Ovary (tissue), 3 donors: ENCODE results near the gene FAM72B.
"Not testable (repeated sequence)": the region's sequence is repeated elsewhere in the genome, so short reads cannot be mapped to it uniquely, and the experiment has no call there.

ENCODE experiments used
- CTCF ChIP-seq, 3 donors: fragments of 450-650 bp in 2 of 3; fragments of 200-600 bp in 1 of 3; IDR thresholded peaks; one replicate each; pipeline versions ENCODE4 v1.5.1 to v1.8.0; 2016 to 2022; ENCODE audit warnings: antibody characterized with exemption in 3 of 3, mild to moderate bottlenecking in 1 of 3
- EP300 ChIP-seq: sonication (generic); formaldehyde crosslinking; IDR thresholded peaks from one replicate; pipeline ENCODE4 v1.6.1; 2017; ENCODE audit warnings: antibody characterized with exemption
- POLR2A ChIP-seq: fragments of 450-650 bp; IDR thresholded peaks from one replicate; pipeline ENCODE4 v1.6.1; 2017; ENCODE audit warnings: antibody characterized with exemption, mild to moderate bottlenecking, moderate library complexity
- donor health status: DM: no; HTN: no; CAD: no.

- TF ChIP-seq CTCF (IDR thresholded peaks at IDR 0.05); EP300; POLR2A: not testable (repeated sequence)
Observed at GRCh38 chr1:121155671-121156358, 28.3 kb downstream of the FAM72B start.
